HG02938 (cell line): Measurements from ENCODE around the gene PPM1L.

Source experiments
- ATAC-seq: cut with Tn5 transposase; IDR thresholded peaks from one replicate; pipeline ENCODE4 v1.9.1; 2021; ENCODE audit warnings: mild to moderate bottlenecking, moderate library complexity; ENCODE audit not compliant: unreplicated experiment

The PPM1L gene

GRCh38 chr3:160804762-160805161 is 48.7 kb downstream of the PPM1L start:
- ATAC-seq, result no peak

- no peak for ATAC-seq
These were observed 50.1 kb downstream of the PPM1L start for GRCh38 chr3:160806094-160806493.

GRCh38 chr3:160806686-160807085 is 50.7 kb downstream of the PPM1L start:
- no peak for ATAC-seq

- ATAC-seq, result no peak
These were observed 52.8 kb downstream of the PPM1L start for GRCh38 chr3:160808838-160809237.

GRCh38 chr3:160809453-160809852 is 53.4 kb downstream of the PPM1L start:
- no peak for ATAC-seq

GRCh38 chr3:160810362-160811236 is 54.6 kb downstream of the PPM1L start:
- ATAC-seq, result no peak

- no peak for ATAC-seq
These were observed 55.2 kb downstream of the PPM1L start for GRCh38 chr3:160811237-160811548.

- no peak for ATAC-seq
These were observed 56.3 kb downstream of the PPM1L start for GRCh38 chr3:160812304-160812703.

- no peak for ATAC-seq
These were observed 59.2 kb downstream of the PPM1L start for GRCh38 chr3:160815280-160815679.

GRCh38 chr3:160820022-160820421 is 64.0 kb downstream of the PPM1L start:
- ATAC-seq, result no peak

GRCh38 chr3:160820430-160820829 is 64.4 kb downstream of the PPM1L start:
- ATAC-seq, result no peak

GRCh38 chr3:160822936-160823335 is 66.9 kb downstream of the PPM1L start:
- ATAC-seq, result no peak

- no peak for ATAC-seq
These were observed 69.3 kb downstream of the PPM1L start for GRCh38 chr3:160825311-160825800.

GRCh38 chr3:160826408-160826807 is 70.4 kb downstream of the PPM1L start:
- no peak for ATAC-seq

- no peak for ATAC-seq
These were observed 71.0 kb downstream of the PPM1L start for GRCh38 chr3:160826991-160827390.

GRCh38 chr3:160827516-160827915 is 71.5 kb downstream of the PPM1L start:
- ATAC-seq, result no peak

- ATAC-seq, result no peak
These were observed 72.8 kb downstream of the PPM1L start for GRCh38 chr3:160828880-160829279.

- ATAC-seq, result no peak
These were observed 73.5 kb downstream of the PPM1L start for GRCh38 chr3:160829486-160830009.

- ATAC-seq, result no peak
These were observed 74.8 kb downstream of the PPM1L start for GRCh38 chr3:160830796-160831195.

GRCh38 chr3:160831401-160831800 is 75.4 kb downstream of the PPM1L start:
- ATAC-seq, result no peak

GRCh38 chr3:160837394-160837980 is 81.5 kb downstream of the PPM1L start:
- ATAC-seq, result peak; percentile 51

GRCh38 chr3:160840590-160840989 is 84.6 kb downstream of the PPM1L start:
- ATAC-seq, result no peak
